Thoracic aorta (tissue), 2 donors: Measurements from ENCODE around the gene THAP11. TPM values are rescaled to one million over a fixed set of nuclear protein-coding genes. Genes with fewer than 3 reads are reported as not detected.

Source experiments
- ATAC-seq: fragments of 150-250 bp; one replicate; pipeline ENCODE4 v1.8.0; 2017; ENCODE audit warnings: low read depth; ENCODE audit not compliant: insufficient number of reproducible peaks, low FRiP score
- DNase-seq: peaks from one replicate; pipeline ENCODE4 v3.0.0-alpha.2; 2020; ENCODE audit warnings: low spot score
- H3K27ac ChIP-seq, 2 donors: fragments of 200-600 bp; sonication (generic); 1 replicate in 1 of 2; 2 replicates in 1 of 2; pipeline ENCODE4 v1.5.1; 2016; ENCODE audit warnings: mild to moderate bottlenecking in 2 of 2, moderate library complexity in 2 of 2
- H3K27me3 ChIP-seq: fragments of 200-600 bp; sonication (generic); replicated peaks from 2 replicates; pipeline ENCODE4 v1.6.0; 2016; ENCODE audit warnings: mild to moderate bottlenecking; ENCODE audit not compliant: insufficient read depth
- H3K36me3 ChIP-seq: fragments of 200-600 bp; sonication (generic); one replicate; pipeline ENCODE4 v1.5.1; 2016
- H3K4me1 ChIP-seq, 2 donors: fragments of 200-600 bp; sonication (generic); 1 replicate in 1 of 2; 2 replicates in 1 of 2; pipeline versions ENCODE4 v1.5.1 to v1.6.0; 2016; ENCODE audit warnings: low read depth in 2 of 2, mild to moderate bottlenecking in 1 of 2; ENCODE audit not compliant: control insufficient read depth in 1 of 2
- H3K4me3 ChIP-seq: fragments of 200-600 bp; sonication (generic); 2 replicates; pipeline ENCODE4 v1.5.1; 2016; ENCODE audit warnings: mild to moderate bottlenecking
- H3K9me3 ChIP-seq: fragments of 200-600 bp; sonication (generic); 2 replicates; pipeline ENCODE4 v1.5.1; 2016
- CTCF ChIP-seq: fragments of 200-600 bp; sonication (generic); IDR thresholded peaks from one replicate; pipeline ENCODE4 v1.5.1; 2019; ENCODE audit warnings: antibody characterized with exemption
- total RNA-seq, 2 donors: library from RNA; depleted of rRNA; stranded (reverse); fragments of >200 nt; gene quantifications; one replicate each; pipeline versions ENCODE4 v1.1.0 to v1.2.3, GENCODE V29; 2016

Gene THAP11
- total RNA-seq = 10 to 100 TPM; 67.5 to 74.7 TPM

- Histone ChIP-seq H3K9me3 (no peaks in the 10 kb centered on the region), H3K27me3 (no peaks in the 10 kb centered on the region), H3K4me1 (peaks cover 31 to 34% of the 10 kb centered on the region in 2 donors), H3K4me3 (peak within 1 kb of the TSS; percentile 90), H3K27ac (peak within 1 kb of the TSS; percentile 97 to 99), H3K36me3 (no peaks in the 10 kb centered on the region)
- ATAC-seq (peak; percentile 90), DNase-seq (peak; percentile 81)
- TF ChIP-seq CTCF = peak; percentile 87
Measured at GRCh38 chr16:67841816-67842508, at the start of gene THAP11. Gene THAP11 (plus strand): TSS chr16:67842320. CDS start chr16:67842555, 235 bp downstream.

- H3K27ac ChIP-seq = no peak overlapping the region
- no peaks in the 10 kb centered on the region for H3K9me3 ChIP-seq
- H3K36me3 ChIP-seq = no peaks in the 10 kb centered on the region
- H3K4me1 ChIP-seq = no peaks in the 10 kb centered on the region
- ATAC-seq = no peak
- no peaks in the 10 kb centered on the region for H3K27me3 ChIP-seq
- DNase-seq = no peak
- no peak overlapping the region for H3K4me3 ChIP-seq
- TF ChIP-seq CTCF = no peak
Measured at GRCh38 chr16:67796099-67796718, 45.9 kb upstream of the THAP11 start.

DNA sequence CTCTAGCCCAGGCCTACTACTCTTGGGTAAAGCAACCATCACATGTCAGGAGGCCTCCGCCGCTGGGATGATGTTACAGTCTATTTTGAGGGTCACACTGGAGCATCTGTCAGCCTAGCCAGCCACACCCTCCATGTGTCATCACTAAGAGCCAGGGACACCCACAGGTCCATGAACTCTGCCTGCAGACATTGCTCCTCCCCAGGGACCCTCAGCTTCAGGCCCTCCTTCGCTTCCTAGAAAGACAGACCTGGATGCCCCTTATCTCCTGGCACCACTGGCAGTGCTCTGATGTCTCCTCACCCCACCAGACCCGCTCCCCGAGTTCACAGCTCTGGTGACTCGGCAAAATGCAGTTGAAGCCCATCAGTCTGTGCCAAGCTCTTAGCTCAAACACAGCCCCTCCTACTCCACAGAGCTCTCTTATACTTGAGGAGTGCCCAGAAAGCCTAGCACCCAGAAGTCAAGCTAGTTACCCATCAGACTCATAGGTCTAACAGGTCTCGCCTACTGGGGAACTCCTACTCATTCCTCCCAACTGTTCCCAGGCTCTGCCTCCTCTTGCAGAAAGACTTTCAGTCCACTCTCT, 41.7 kb upstream of the THAP11 start:
- Histone ChIP-seq H3K4me3 (no peak overlapping the region), H3K27ac (no peak overlapping the region), H3K36me3 (peaks cover 2% of the 10 kb centered on the region), H3K9me3 (no peaks in the 10 kb centered on the region), H3K4me1 (peaks cover 3 to 9% of the 10 kb centered on the region in 2 donors), H3K27me3 (no peaks in the 10 kb centered on the region)
- no peak for ATAC-seq
- DNase-seq = no peak
- no peak for TF ChIP-seq CTCF

GRCh38 chr16:67801241-67801640, 40.9 kb upstream of the THAP11 start:
- ATAC-seq (no peak), DNase-seq (no peak)
- H3K27ac ChIP-seq = no peak overlapping the region
- no peak overlapping the region for H3K4me3 ChIP-seq
- H3K27me3 ChIP-seq = no peaks in the 10 kb centered on the region
- H3K4me1 ChIP-seq = peaks cover 8 to 14% of the 10 kb centered on the region in 2 donors
- H3K36me3 ChIP-seq = peaks cover 2% of the 10 kb centered on the region
- no peak for TF ChIP-seq CTCF
- H3K9me3 ChIP-seq = no peaks in the 10 kb centered on the region

- H3K36me3 ChIP-seq = peaks cover 2% of the 10 kb centered on the region
- TF ChIP-seq CTCF = no peak
- H3K27ac ChIP-seq = no peak overlapping the region
- H3K4me3 ChIP-seq = no peak overlapping the region
- H3K9me3 ChIP-seq = no peaks in the 10 kb centered on the region
- H3K27me3 ChIP-seq = no peaks in the 10 kb centered on the region
- H3K4me1 ChIP-seq = peaks cover 8 to 14% of the 10 kb centered on the region in 2 donors
- ATAC-seq (no peak), DNase-seq (no peak)
Measured at GRCh38 chr16:67801883-67802282, 40.2 kb upstream of the THAP11 start.
